Measurements from ENCODE around the gene CHAF1A.

The CHAF1A gene

DNA sequence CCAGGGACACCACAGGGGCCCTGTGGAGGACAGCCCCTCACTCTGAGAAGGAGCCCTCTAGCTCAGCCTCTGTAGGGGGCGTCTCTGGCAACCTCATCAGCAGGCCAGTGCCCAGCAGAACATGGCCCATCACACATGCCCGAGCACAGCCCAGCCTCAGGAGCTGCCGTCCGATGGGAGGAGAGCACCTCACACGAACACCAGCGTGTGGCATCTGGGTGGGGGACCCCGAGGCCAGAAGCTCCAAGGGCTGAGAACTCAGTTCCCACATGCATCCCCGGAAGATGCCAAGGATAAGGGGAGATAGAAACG, 13.4 kb upstream of the CHAF1A start:
- DNase-seq (ENCODE audit: insufficient read length, low spot score) (no peak), FAIRE-seq (no peak)
- TF ChIP-seq POLR2AphosphoS5 (IDR thresholded peaks at IDR 0.05; ENCODE audit: low read depth, low read length) (no peak), POLR2A (IDR thresholded peaks at IDR 0.05; ENCODE audit: low read depth, low read length) (no peak), POU2F2 (IDR thresholded peaks at IDR 0.05; ENCODE audit: low read depth, low read length) (no peak), PAX5 (IDR thresholded peaks at IDR 0.05; ENCODE audit: insufficient read depth, low read length, severe bottlenecking) (no peak)

DNA sequence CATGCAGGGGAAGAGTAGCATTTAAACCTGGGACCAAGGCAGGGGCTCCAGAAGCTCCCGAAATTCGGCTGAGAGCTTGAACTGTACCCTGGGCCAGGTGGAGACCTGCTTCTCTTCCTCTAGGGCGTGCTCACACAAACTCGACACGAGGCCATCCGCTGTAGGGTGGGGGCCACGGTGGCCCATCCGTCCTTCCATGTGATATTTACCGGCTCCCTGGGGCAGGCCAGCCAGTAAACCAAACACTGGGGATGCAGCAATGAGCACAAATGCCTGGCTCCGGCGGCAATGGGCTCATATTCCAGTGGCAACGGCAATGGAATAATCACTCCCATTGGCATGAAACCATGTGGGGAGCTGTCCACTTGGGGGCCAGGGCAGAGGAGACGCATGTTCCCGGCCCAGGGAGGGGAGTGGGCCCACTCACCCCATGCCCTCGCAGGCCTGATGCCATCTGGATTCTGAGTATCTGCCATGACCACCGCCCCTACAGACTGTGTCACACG, 12.9 kb upstream of the CHAF1A start:
- FAIRE-seq (no peak), DNase-seq (ENCODE audit: insufficient read length, low spot score) (no peak)
- no peak for TF ChIP-seq POU2F2 (IDR thresholded peaks at IDR 0.05; ENCODE audit: low read depth, low read length)
- no peak for TF ChIP-seq PAX5 (IDR thresholded peaks at IDR 0.05; ENCODE audit: insufficient read depth, low read length, severe bottlenecking)
- TF ChIP-seq TAF1 (IDR thresholded peaks at IDR 0.05; ENCODE audit: low read depth, low read length), result no peak
- no peak for TF ChIP-seq POLR2AphosphoS5 (IDR thresholded peaks at IDR 0.05; ENCODE audit: low read depth, low read length)

DNA sequence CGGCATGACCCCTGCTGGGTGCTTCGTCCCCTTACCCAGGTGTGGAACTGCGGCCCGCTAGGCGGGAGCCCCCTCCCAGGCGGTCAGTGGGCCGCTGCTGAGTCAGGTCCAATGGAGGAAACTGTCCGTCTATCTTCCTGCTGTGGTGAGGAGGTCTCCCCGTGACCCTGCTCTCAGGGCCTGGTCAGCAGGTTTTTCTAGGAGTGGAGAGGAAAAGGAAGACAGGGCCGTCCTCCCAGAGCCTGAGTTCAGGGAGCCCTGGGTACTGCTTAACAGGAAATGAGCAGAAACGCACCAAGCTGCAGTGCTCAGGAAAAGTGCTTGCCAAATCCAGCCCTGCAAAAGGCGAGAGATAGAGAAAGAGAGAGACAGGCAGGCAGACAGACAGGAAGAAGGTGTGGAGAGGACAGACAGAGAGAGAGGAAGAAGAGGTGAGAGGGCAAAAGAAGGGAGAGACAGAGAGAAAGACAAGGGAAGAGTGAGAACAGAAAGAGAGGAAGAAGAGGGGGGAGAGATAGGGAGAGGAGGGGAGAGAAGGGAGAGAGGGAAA, 12.3 kb upstream of the CHAF1A start:
- DNase-seq (ENCODE audit: insufficient read length, low spot score), result no peak
- FAIRE-seq, result no peak
- TF ChIP-seq POLR2AphosphoS5 (IDR thresholded peaks at IDR 0.05; ENCODE audit: low read depth, low read length) (no peak), POLR2A (IDR thresholded peaks at IDR 0.05; ENCODE audit: low read depth, low read length) (no peak), SPI1 (IDR thresholded peaks at IDR 0.05; ENCODE audit: low read depth, low read length) (no peak), PAX5 (IDR thresholded peaks at IDR 0.05; ENCODE audit: insufficient read depth, low read length, severe bottlenecking) (no peak), TAF1 (IDR thresholded peaks at IDR 0.05; ENCODE audit: low read depth, low read length) (no peak), POU2F2 (IDR thresholded peaks at IDR 0.05; ENCODE audit: low read depth, low read length) (no peak)

DNA sequence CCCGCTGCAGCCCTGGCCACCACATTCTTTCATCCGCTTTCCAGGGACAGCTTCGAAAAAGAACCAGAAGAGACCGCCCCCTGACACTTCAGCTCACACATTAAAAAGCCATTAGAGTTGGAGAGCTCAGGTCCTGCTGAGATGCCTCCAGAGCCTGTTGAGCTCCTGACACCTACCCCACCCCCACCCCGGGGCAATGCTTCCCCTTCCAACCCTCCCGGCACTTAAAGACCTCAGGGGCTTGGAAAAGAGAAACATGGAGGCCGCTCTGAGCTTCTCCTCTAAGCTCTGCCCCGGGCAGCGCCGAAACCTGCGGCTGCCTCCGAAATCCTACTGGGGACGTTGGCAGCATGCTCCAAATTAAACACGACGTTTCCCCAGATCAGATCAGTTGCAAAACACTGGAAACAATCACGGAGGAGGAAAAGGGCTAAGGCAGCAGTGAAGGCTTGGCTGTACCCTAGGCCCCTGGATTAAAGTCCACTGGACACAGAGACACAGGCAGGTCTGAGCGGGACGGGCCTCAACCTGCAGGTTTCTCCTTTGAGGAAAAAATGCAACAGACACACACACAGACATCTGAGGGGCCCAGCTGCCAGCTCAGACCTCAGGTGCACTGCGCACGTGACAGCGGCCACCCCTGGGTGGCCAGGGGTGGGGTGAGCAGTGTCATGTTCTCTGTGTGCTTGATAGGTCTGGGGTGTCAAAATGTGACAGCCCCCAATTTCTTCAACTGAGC, 11.7 kb upstream of the CHAF1A start:
- no peak for TF ChIP-seq PAX5 (IDR thresholded peaks at IDR 0.05; ENCODE audit: insufficient read depth, low read length, severe bottlenecking)
- no peak; the same call in 1 of the 2 replicates for TF ChIP-seq POLR2AphosphoS5 (IDR thresholded peaks at IDR 0.05; ENCODE audit: low read depth, low read length)
- TF ChIP-seq TAF1 (IDR thresholded peaks at IDR 0.05; ENCODE audit: low read depth, low read length), result no peak
- TF ChIP-seq POLR2A (IDR thresholded peaks at IDR 0.05; ENCODE audit: low read depth, low read length), result no peak
- no peak for TF ChIP-seq POU2F2 (IDR thresholded peaks at IDR 0.05; ENCODE audit: low read depth, low read length)
- no peak for TF ChIP-seq SPI1 (IDR thresholded peaks at IDR 0.05; ENCODE audit: low read depth, low read length)
- DNase-seq (ENCODE audit: insufficient read length, low spot score) (no peak), FAIRE-seq (no peak)

DNA sequence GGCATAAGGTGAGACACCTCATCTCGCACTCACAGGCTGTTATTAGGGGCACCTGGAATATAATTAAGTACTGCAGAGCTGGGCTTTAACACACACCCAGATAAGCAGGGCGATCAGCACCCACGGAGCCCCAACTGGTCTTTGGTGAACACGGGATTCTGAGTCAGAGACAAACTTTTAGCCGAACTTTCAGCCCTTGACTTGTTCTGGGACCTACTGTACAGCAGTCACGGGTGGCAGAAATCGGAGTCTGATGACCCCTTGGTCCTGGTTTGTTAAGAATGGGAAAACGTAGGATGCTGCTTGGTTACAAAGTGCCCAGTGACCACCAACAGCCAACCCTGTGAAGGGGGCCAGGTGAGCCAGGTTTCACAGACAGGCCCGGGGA, 11.1 kb upstream of the CHAF1A start:
- TF ChIP-seq PAX5 (IDR thresholded peaks at IDR 0.05; ENCODE audit: insufficient read depth, low read length, severe bottlenecking) (no peak), TAF1 (IDR thresholded peaks at IDR 0.05; ENCODE audit: low read depth, low read length) (no peak), POLR2AphosphoS5 (IDR thresholded peaks at IDR 0.05; ENCODE audit: low read depth, low read length) (no peak), POU2F2 (IDR thresholded peaks at IDR 0.05; ENCODE audit: low read depth, low read length) (no peak), SPI1 (IDR thresholded peaks at IDR 0.05; ENCODE audit: low read depth, low read length) (no peak), POLR2A (IDR thresholded peaks at IDR 0.05; ENCODE audit: low read depth, low read length) (no peak)
- FAIRE-seq (no peak), DNase-seq (ENCODE audit: insufficient read length, low spot score) (no peak)

DNA sequence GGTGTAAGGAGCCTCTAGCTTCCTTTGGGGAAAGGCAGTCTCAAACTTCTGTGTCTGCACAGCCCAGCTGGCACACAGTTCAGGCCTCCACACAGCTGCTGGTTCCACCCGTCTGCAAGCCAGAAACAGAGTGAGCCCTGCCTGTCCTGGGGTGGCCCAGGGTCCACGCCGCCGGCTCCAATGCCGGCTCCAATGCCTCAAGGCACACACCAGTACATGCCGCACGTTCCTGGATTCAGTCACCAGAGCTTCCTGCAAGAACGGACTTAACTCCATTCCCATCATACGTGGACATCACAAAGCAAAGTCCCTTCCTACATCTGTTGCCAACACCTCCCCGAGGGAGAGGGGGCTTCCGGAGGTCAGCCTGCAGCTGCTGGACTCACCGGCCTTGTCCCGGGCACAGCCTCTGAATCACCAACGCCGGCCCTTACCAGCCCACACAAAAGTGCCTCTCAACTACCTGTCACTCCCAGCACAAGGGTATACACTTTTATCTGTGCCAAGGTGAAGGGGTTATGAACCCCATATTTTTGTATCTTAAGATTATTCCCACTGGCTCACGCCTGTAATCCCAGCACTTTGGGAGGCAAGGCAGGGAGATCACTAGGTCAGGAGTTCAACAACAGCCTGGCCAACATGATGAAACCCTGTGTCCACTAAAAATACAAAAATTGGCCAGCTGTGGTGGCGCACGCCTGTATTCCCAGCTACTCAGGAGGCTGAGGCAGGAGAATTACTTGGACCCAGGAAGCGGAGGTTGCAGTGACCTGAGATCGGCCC, 10.5 kb upstream of the CHAF1A start:
- DNase-seq (ENCODE audit: insufficient read length, low spot score) (no peak), FAIRE-seq (no peak)
- TF ChIP-seq TAF1 (IDR thresholded peaks at IDR 0.05; ENCODE audit: low read depth, low read length), result no peak
- TF ChIP-seq POU2F2 (IDR thresholded peaks at IDR 0.05; ENCODE audit: low read depth, low read length), result no peak
- no peak for TF ChIP-seq SPI1 (IDR thresholded peaks at IDR 0.05; ENCODE audit: low read depth, low read length)
- no peak for TF ChIP-seq PAX5 (IDR thresholded peaks at IDR 0.05; ENCODE audit: insufficient read depth, low read length, severe bottlenecking)
- TF ChIP-seq POLR2A (IDR thresholded peaks at IDR 0.05; ENCODE audit: low read depth, low read length), result no peak
- TF ChIP-seq POLR2AphosphoS5 (IDR thresholded peaks at IDR 0.05; ENCODE audit: low read depth, low read length), result no peak

DNA sequence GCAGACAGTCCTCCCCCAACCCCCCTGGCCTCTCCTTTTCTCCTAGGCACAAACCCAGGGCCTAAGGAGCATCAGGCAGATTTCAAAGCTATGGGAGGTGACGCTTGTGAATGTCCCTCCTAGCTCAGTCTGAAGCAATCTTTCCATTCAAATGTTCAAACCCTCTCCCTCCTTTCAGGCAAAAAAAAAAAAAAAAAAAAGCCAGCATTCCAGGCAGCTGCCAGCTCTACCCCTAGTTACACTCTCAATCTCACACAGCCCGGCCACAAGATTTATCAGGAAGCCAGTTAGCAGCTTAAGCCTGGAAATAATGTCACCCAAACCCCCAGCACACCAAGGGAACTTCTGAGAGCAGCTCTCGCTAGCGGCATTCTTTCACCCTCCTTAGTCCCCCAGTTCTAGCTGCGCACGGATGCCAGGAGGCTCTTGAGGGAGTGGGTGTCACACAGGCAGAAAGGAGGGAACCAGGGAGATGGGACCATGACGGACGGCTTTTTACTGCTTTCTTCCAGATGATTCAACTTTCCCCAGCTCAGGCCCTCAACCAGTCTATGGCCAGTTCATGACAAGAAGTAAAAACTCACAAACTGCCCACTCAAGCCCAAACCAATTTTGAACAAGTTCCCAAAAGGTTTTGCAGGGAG, 8.4 kb upstream of the CHAF1A start:
- TF ChIP-seq SPI1 (IDR thresholded peaks at IDR 0.05; ENCODE audit: low read depth, low read length) (no peak), PAX5 (IDR thresholded peaks at IDR 0.05; ENCODE audit: insufficient read depth, low read length, severe bottlenecking) (no peak), POU2F2 (IDR thresholded peaks at IDR 0.05; ENCODE audit: low read depth, low read length) (no peak), TAF1 (IDR thresholded peaks at IDR 0.05; ENCODE audit: low read depth, low read length) (no peak), POLR2A (IDR thresholded peaks at IDR 0.05; ENCODE audit: low read depth, low read length) (no peak), POLR2AphosphoS5 (IDR thresholded peaks at IDR 0.05; ENCODE audit: low read depth, low read length) (no peak)
- no peak for DNase-seq (ENCODE audit: insufficient read length, low spot score)
- FAIRE-seq, result no peak

DNA sequence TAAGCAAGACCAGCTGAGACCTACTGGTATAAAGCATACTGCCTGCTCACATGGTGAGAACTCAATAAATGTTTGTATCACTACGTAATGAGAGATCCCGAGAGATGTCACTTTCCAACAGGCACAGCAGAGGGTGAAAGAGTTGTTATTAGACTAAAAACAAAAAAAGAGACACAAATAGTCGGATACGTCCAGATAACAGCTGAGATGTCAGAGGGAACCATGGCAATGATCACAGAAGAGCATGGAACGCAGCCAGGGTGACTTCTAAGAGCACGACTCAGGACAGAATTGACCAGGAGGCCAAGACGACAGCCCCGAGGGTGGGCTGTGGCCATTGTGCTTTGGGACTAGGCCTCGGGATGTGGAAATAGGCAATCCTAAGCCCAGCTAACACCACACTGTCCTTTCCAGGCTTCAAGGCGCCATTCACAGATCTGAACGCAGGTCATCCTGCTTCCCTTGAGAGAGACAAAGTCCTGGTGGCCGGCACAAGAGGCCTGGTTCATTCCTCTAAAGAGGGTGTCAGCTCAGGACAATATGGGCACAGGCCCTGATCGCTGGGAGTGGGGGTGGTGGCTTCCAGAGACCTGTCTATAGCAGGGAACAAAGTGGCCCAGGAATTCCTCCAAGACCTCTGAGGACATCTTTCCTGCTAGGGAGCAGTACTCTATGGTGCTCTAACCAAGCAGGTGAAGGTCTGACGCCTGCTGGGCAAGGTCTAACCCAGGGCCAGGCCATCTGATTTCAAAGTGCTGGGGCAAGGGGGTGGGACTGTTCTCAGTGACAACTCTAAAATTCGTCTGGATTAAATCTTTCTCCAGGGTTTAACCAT, 5.3 kb upstream of the CHAF1A start:
- DNase-seq (ENCODE audit: insufficient read length, low spot score), result no peak
- no peak for FAIRE-seq
- TF ChIP-seq POLR2A (IDR thresholded peaks at IDR 0.05; ENCODE audit: low read depth, low read length) (no peak), TAF1 (IDR thresholded peaks at IDR 0.05; ENCODE audit: low read depth, low read length) (no peak), POLR2AphosphoS5 (IDR thresholded peaks at IDR 0.05; ENCODE audit: low read depth, low read length) (no peak), PAX5 (IDR thresholded peaks at IDR 0.05; ENCODE audit: insufficient read depth, low read length, severe bottlenecking) (no peak), SPI1 (IDR thresholded peaks at IDR 0.05; ENCODE audit: low read depth, low read length) (no peak), POU2F2 (IDR thresholded peaks at IDR 0.05; ENCODE audit: low read depth, low read length) (no peak)

Measured in GM12891 (cell line).